GM18526 (cell line): ENCODE results near the gene SKIC8.

ENCODE experiments used
- POLR2A ChIP-seq: IDR thresholded peaks from 3 replicates; pipeline ENCODE4 v1.6.1; 2011; ENCODE audit not compliant: insufficient read length; ENCODE audit errors: extremely low read depth

Gene SKIC8

DNA sequence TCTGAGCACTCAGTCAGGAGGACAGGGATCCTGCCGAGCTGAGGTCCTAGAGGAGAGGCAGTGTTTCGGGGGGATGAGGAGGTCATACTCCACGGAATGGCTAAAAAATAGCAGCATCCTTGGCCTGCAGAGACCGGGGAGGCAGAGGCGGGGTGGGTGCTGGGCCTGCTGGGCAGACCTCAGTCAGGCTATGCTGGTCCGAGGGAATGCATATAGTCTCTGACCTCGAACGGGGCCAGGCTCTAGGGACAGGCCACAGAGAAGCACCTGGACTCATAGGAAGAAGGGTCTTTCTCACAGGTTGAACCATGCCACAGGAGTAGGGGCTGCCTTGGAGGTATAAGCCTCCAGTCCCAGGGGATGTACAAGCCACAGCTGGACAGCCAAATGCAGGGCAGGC lies 14.0 kb upstream of the SKIC8 start:
- no peak for TF ChIP-seq POLR2A

DNA sequence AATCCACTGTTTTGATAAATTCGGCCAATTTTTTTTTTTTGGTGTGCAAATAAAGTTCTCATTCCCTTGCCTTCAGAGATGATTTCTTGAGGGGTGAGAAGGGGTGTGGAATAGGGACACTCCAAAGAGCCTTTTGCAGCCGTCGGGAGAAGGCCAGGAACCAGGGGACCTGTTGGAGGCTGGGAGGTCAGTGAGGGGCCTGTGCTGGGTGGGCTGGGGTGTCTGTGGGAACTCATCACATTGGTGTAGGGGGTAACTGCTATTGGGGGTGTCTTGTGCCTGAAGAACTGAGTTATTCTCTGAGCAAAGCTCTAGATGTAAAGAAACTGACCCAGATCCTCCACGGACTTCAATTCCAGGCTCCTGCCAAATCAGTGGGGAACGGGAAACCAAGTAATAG lies 13.5 kb upstream of the SKIC8 start:
- no peak for TF ChIP-seq POLR2A

DNA sequence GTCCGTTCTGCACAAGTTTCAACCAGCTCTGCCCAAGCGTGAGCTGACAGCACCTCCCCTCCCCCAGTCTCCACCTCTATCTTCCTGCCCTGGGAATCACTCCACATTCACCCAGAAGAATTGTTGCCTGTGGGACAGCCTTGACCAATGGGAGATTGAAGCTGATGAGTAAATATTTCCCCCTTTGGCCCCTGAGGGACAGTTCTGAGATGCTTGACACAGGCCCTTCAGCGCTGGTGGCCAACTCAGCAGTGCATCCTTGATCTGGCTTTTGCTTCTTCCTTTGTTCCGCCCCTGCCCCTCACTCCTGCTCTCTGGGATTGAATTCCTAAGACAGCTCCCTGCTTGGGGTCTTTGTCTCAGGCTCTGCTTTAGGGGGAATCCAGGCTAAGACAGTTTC lies 13.1 kb upstream of the SKIC8 start:
- TF ChIP-seq POLR2A = no peak

DNA sequence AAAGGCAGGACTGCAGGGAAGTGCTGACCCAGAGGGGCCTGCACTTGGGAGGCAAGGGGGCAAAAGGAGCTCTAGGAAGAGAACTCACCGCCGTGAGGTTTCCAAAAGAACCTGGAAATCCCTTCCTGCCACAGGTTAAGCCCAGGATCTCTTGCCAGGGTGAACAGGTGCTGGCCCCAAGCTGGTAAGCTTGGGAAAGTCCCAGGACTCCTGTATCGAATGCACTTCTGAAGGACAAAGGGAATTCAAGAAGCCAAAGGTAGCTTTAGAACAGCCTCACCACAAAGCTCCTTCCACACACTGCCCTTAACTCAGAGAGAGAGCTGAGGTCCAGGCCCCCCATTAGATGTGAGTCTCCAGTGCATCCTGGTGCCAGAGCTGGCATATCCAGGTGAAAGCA lies 11.9 kb upstream of the SKIC8 start:
- TF ChIP-seq POLR2A = no peak

DNA sequence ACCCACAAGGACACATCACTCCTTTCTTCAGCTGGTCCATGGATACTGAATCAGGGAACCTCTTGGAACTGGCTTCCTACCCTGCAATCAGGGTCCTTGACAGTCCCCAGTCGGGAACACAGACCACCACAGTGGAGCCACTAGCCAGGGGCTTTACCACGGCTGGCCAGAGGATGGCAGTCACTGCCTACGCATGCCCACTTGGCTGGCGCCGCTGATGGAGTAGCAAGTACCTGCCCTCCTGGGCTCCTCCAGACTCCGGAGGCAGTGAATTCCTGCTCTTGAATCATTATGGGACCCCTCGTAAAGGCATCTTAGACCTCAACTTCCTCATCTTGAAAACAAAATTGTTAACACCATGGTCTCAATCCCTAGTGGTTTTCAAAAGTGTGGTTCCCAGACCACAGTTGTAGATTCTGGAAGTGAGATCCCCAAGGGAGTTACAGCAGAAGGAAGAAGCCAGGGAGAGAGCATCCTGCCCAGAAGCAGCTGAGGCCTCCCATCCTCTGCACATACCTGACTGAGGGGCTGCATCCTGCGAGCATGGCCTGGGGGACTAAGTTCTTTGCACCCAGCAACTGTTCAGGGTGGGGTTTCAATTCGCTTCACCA lies 9.1 kb upstream of the SKIC8 start:
- TF ChIP-seq POLR2A = no peak

DNA sequence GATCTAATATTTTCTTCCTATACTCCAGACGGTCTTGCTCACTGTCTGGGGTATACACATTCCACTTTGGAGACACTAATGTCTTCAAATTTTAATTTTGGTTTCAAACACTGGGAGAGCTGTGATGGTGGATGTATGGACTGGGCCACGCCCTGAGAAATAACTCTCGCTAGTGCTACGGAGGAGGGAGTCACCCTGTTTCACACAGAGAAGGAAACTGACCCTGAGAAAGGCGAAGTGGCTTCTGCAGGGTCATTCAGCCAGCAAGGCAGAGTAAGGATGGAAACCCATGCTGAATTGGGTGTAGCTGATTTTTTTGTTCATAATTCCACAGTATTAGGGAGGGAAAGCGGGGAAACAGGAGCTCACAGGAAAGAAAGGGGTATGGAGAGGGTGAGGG lies 8.6 kb upstream of the SKIC8 start:
- no peak for TF ChIP-seq POLR2A

DNA sequence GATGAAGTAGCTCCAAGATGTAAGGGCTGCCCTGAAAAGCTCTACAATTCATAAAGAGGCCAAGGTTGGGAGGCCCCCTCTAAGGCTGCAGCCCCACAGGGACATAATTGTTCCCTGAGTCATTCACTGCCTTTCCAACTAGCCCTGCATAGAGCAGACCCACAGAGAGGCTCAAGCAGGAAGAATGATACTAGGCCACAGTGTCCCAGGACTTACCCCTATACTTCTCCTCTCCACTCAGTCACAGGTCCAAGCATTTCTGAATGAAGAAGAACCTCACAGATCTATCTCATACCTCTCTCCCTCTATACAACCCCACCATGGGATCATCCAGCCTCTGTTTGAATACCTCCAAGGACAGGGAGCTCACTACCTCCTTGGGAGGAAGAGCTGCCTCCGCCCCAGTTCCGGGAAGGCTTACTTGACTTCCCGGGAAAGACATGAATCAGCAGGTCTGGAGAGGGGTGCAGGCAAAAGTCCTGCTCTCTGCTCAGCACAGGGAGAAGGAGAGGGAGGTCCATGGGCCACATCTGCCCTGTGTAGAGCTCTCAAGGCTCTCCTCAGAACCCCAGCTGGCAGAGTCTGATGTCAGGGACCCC lies 6.9 kb upstream of the SKIC8 start:
- TF ChIP-seq POLR2A = no peak

DNA sequence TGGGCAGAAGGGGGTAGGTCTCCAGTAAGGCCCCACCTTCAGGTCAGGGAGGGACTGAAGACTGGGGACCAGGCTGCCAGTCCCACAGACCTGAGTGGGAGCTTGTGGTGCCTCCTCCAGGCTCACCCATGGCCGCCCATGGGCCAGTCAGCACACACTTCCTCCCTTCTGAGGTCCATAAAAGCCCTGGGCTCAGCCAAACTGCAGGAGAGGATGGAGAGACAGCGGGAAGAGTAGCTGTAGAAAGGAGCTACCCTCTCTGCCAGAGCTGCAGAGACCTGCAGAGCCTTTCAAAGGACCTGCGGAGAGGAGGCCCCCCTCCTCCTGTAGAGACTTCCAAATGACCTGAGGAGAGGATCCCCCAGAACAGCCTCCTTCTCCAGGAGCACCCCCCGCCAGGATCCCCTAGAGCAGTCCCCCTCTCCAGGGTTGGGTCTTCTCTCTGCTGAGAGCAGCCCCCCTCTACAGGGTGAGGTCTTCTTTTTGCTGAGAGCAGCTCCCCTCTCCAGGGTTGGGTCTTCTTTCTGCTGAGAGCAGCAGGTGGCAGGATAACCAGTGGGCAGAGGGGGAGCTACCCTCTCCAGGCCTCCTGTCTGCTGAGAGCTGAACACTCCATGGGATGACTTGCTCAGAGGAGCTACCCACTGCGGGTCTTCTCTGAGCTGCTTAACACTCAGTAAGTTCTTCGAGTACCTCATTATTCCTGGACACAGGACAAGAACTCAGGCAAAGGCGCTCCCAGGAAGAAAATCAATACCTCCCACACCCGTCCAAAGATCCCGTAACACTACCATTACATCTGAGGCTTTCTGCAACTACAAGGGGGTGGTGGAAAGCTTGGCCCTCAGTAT lies 5.0 kb upstream of the SKIC8 start:
- no peak for TF ChIP-seq POLR2A

DNA sequence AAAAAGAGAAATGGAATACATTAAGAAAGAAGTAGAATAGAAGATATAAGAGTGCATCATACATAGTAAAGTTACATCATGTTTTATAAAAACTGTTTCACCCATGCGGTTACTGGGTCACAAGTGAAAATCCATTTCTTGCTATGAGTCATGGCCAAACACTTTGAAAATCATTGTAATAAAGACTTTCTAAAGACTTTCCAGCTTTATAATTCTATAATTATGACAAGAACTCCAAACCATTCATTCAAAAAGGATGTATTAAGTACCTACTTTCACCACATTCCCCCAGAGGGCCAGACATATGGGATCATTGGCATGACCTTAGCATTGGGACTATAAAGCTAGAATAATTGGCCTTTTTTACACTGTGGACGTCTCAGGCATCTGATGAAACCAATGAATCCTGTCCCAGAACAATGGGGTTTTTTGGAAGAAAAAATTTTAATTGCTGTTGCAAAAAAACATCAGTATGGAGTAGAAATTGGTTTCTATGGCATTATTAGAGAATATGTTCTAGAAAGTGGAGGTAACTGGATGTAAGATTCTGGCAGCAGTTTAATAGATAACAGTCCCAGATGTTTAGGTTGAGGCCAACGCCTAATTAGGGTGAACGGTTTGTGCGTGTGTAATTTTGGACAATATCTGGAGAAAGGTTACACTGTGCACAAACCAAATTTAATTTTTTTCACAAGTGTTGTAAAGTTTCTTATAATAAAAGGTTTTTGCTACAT lies 3.3 kb upstream of the SKIC8 start:
- TF ChIP-seq POLR2A = no peak

DNA sequence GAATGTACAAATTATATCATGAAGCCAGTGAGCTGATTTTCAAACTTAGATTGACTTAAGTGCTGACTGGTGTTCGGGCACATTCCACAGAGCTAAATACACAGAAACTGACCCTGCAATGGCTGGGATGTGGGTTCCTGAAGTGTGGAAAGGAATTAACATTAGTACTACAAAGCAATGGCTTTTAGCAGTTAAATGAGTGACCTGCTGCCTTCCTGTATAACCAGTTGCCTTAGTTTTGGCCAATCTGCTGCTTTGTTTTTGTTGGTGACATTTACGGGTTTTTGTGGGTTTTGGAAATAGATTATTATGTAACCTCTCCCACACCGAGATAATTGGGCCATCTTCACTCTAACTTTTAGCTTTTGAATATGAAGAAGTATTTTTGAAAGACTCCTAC lies 2.4 kb upstream of the SKIC8 start:
- TF ChIP-seq POLR2A = no peak

DNA sequence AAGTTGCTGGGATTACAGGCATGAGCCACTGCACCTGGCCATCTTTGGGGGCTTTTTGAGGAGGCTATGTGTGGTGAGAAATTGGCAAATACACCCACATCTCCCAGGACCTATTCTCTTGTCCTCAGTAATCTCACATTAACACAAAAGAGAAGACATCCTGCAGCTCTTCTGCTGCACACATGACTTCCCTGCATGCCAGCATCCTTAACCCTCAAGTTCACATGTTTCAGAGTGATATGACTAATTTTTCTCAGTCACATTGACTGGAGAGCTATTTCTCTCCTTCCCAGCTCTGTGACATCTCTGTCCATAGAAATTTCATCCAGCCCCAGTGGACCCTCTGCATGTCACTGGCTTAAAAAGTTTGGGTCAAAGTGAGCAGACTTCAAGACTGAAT lies 1.9 kb upstream of the SKIC8 start:
- no peak for TF ChIP-seq POLR2A

DNA sequence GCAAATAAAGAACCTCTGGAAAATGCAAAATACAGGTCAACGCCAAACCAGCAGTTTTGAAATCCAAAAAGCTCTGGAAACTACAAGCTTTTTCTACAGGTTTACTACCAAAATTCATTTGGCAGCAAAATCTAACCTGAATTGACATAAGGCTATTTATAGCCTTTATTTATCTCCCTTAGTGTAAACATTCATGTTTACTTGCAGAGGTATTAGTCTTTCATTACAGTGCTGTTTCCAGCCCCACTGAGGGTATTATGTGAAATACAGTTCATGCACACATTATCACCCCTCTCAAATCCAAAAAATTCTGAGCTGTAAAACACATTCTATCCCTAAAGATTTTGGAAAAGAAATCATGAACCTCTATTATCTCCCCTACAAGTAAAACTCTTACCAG lies 7.2 kb downstream of the SKIC8 start:
- no peak for TF ChIP-seq POLR2A

DNA sequence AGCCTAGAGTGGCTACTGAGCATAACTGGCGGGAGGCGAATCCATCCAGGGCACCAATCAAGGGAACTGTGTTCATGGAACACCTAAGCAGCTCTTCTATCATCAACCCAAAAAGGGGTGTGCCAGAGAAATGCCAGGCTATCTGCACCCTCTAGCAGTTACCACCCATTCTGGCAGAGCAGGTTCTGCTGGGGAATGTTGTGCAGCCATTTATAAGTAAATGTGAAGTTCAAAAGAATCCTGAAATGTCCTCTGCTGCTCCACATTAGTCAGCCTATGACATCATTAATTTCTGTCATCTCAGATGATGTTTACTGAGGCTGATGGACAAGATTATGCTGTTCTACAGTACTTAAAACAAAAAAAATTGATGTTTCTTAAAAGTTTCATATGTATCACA lies 7.7 kb downstream of the SKIC8 start:
- no peak for TF ChIP-seq POLR2A

DNA sequence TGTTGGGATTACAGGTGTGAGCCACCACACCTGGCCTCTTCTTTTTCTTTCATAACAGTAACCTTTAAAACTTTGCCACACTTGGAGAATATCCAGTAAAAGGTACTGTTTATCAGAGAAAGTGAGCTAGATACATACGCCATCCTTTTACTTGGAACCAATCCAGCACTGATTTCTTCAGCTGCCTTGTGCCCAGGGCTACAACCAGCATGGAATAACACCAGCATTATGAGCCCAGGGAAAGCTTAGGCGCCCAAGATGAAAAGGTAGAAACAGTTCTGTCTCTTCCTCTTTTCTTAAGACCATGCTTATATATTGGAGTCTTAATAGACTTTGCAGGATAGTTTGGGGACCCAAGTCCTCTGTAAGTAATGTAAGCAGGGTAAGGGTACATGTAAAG lies 8.4 kb downstream of the SKIC8 start:
- no peak for TF ChIP-seq POLR2A

DNA sequence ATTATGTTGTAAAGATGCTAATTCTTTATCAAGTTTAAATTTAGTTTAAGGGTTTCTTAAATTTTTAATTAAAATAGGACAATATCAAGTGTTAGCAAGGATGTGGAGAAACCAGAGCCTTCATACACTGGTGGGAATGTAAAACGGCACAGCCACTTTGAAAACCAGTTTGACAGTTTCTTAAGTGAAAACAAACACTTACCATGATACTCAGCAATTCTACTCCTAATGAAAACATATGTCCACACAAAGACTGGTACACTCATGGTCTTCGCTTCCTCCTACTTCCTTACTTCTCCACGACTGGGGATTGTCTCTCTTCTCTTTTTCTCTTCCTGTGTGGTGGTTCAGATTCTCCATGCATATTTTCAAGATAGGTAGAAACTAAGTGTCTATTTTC lies 9.2 kb downstream of the SKIC8 start:
- TF ChIP-seq POLR2A = no peak

DNA sequence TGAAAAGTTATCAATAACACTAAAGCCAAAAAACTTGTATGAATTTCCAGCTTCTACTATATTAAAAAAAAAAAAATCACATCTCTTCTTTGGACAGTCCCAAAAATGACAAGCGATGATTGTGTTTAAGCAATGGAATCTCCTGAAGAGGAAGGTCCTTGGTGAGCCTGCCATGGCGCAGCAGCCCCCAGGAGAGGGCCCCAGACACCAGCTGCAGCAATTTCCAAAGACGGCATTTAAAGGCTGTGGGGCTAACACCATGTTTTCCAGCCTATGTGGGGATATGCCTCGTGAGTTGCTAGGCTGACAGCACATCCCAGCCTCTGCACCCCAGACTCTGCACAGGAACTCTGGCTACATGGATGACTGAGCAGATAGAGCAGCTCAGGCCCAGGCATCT lies 14.7 kb downstream of the SKIC8 start:
- no peak for TF ChIP-seq POLR2A
